Fibroblast of lung (primary cell): ENCODE results near the gene CA6. TPM values are rescaled to one million over a fixed set of nuclear protein-coding genes. Genes with fewer than 3 reads are reported as not detected.
"Not testable (repeated sequence)": the region's sequence is repeated elsewhere in the genome, so short reads cannot be mapped to it uniquely, and the experiment has no call there.

Experiments used
- DNase-seq, 2 donors: peaks; one replicate each; pipeline versions ENCODE4 v3.0.0 to v3.0.0-alpha.2; 2010; ENCODE audit warnings: low read depth in 2 of 2
- H2AFZ ChIP-seq: 2 replicates; pipeline ENCODE4 v1.5.1; 2012; ENCODE audit warnings: low read length, control low read depth, inconsistent platforms
- H3K27ac ChIP-seq: 2 replicates; pipeline ENCODE4 v1.5.1; 2011; ENCODE audit warnings: low read length, control low read depth; ENCODE audit not compliant: insufficient read depth
- H3K27me3 ChIP-seq: 2 replicates; pipeline ENCODE4 v1.5.1; 2011; ENCODE audit warnings: mild to moderate bottlenecking, low read length; ENCODE audit not compliant: control insufficient read depth, insufficient read depth
- H3K36me3 ChIP-seq: 2 replicates; pipeline ENCODE4 v1.5.1; 2011; ENCODE audit warnings: low read length; ENCODE audit not compliant: control insufficient read depth, insufficient read depth
- H3K4me1 ChIP-seq: 2 replicates; pipeline ENCODE4 v1.5.1; 2011; ENCODE audit warnings: low read length; ENCODE audit not compliant: control insufficient read depth, insufficient read depth; ENCODE audit errors: extremely low read depth
- H3K4me2 ChIP-seq: 2 replicates; pipeline ENCODE4 v1.5.1; 2011; ENCODE audit warnings: low read length, control low read depth; ENCODE audit not compliant: insufficient read depth; ENCODE audit errors: extremely low read depth
- H3K4me3 ChIP-seq, 4 experiments: fragments of 200-600 bp in 1 of 4; sonication (generic) in 1 of 4; replicated peaks in 1 of 4; 2 replicates each; pipeline ENCODE4 v1.5.1; 2011 to 2016; ENCODE audit warnings: low read length in 4 of 4, low read depth in 3 of 4, mild to moderate bottlenecking in 3 of 4, control low read depth in 2 of 4, inconsistent platforms in 1 of 4, mixed read lengths in 1 of 4; ENCODE audit not compliant: insufficient read depth in 1 of 4; ENCODE audit errors: control extremely low read depth in 1 of 4
- H3K79me2 ChIP-seq: 2 replicates; pipeline ENCODE4 v1.5.1; 2012; ENCODE audit warnings: mild to moderate bottlenecking, low read length, inconsistent platforms; ENCODE audit not compliant: control insufficient read depth, insufficient read depth
- H3K9ac ChIP-seq: 2 replicates; pipeline ENCODE4 v1.5.1; 2011; ENCODE audit warnings: mild to moderate bottlenecking, low read length, control low read depth; ENCODE audit not compliant: insufficient read depth
- H3K9me3 ChIP-seq: 2 replicates; pipeline ENCODE4 v1.5.1; 2012; ENCODE audit warnings: low read depth, low read length; ENCODE audit not compliant: control insufficient read depth, insufficient read depth
- H4K20me1 ChIP-seq: 2 replicates; pipeline ENCODE4 v1.5.1; 2011; ENCODE audit warnings: low read length; ENCODE audit not compliant: control insufficient read depth, insufficient read depth; ENCODE audit errors: extremely low read depth
- CTCF ChIP-seq, 2 donors: IDR thresholded peaks in 1 of 2; conservative IDR thresholded peaks in 1 of 2; 1 replicate in 1 of 2; 2 replicates in 1 of 2; pipeline ENCODE4 v1.5.1; 2011 to 2012; ENCODE audit warnings: low read length in 2 of 2, control low read depth in 1 of 2, inconsistent platforms in 1 of 2, low read depth in 1 of 2, mild to moderate bottlenecking in 1 of 2
- EZH2 ChIP-seq: IDR thresholded peaks from 2 replicates; pipeline ENCODE4 v1.5.1; 2012; ENCODE audit warnings: low read length, control low read depth, mild to moderate bottlenecking; ENCODE audit errors: missing control alignments
- polyA plus RNA-seq, 2 donors: library from polyadenylated mRNA; depleted of rRNA in 1 of 2; stranded (reverse) in 1 of 2; unstranded in 1 of 2; fragments of >200 nt; gene quantifications; 2 replicates each; pipeline ENCODE4 v1.2.1, GENCODE V29; 2011 to 2012; ENCODE audit warnings: missing spikeins in 1 of 2
- total RNA-seq: library from RNA; depleted of rRNA; stranded (reverse); fragments of >200 nt; gene quantifications from 2 replicates; pipeline ENCODE4 v1.2.1, GENCODE V29; 2014

Gene CA6
- total and polyA plus RNA-seq, 2 donors (not counting 1 experiment from before 2014, with no cell fraction given) = not detected

GRCh38 chr1:8915446-8915845 is 30.2 kb upstream of the CA6 start:
- H3K4me3 ChIP-seq = no peak overlapping the region
- no peak overlapping the region for H3K9ac ChIP-seq
- H3K79me2 ChIP-seq = no peaks in the 10 kb centered on the region
- no peaks in the 10 kb centered on the region for H3K4me1 ChIP-seq
- TF ChIP-seq EZH2 (no peak), CTCF (conservative IDR thresholded peaks at IDR 0.05 in 1 of 2, IDR thresholded peaks at IDR 0.05 in 1 of 2; ENCODE audit: low read depth in 1 of 2, low read length in 2 of 2) (no peak)
- no peak overlapping the region for H2AFZ ChIP-seq
- no peak for DNase-seq
- no peaks in the 10 kb centered on the region for H3K9me3 ChIP-seq
- H3K4me2 ChIP-seq = no peak overlapping the region
- no peaks in the 10 kb centered on the region for H3K27me3 ChIP-seq
- no peak overlapping the region for H3K27ac ChIP-seq
- no peaks in the 10 kb centered on the region for H4K20me1 ChIP-seq
- no peaks in the 10 kb centered on the region for H3K36me3 ChIP-seq

GRCh38 chr1:8917536-8917935 is 28.1 kb upstream of the CA6 start:
- H3K4me1 ChIP-seq, H3K9me3 ChIP-seq, DNase-seq, H3K79me2 ChIP-seq, H3K27ac ChIP-seq, H3K4me3 ChIP-seq, H4K20me1 ChIP-seq, H3K36me3 ChIP-seq, H2AFZ ChIP-seq, H3K9ac ChIP-seq, H3K4me2 ChIP-seq, H3K27me3 ChIP-seq: not testable (repeated sequence)

- no peak overlapping the region for H2AFZ ChIP-seq
These were observed 22.7 kb upstream of the CA6 start for GRCh38 chr1:8922962-8923361.

More at GRCh38 chr1:8922962-8923361, 22.7 kb upstream of the CA6 start:
- no peak for DNase-seq
- no peak for TF ChIP-seq CTCF (conservative IDR thresholded peaks at IDR 0.05 in 1 of 2, IDR thresholded peaks at IDR 0.05 in 1 of 2; ENCODE audit: low read depth in 1 of 2, low read length in 2 of 2)
- no peak for TF ChIP-seq EZH2
- Histone ChIP-seq H3K79me2 (no peaks in the 10 kb centered on the region), H3K4me1 (no peaks in the 10 kb centered on the region), H3K36me3 (no peaks in the 10 kb centered on the region), H3K4me2 (no peak overlapping the region), H3K4me3 (no peak overlapping the region), H4K20me1 (no peaks in the 10 kb centered on the region), H3K9me3 (no peaks in the 10 kb centered on the region), H3K9ac (no peak overlapping the region), H3K27me3 (peaks cover 12% of the 10 kb centered on the region), H3K27ac (no peak overlapping the region)
